Mesothelial cell of epicardium (in vitro differentiated cells): ENCODE measurements around the gene SRGN. TPM values are rescaled to one million over a fixed set of nuclear protein-coding genes. Genes with fewer than 3 reads are reported as not detected.

Source experiments
- DNase-seq, 2 experiments: peaks; one replicate each; pipeline ENCODE4 v3.0.0; 2021; ENCODE audit warnings: low spot score in 2 of 2; ENCODE audit not compliant: unreplicated experiment in 2 of 2
- H3K27ac Mint-ChIP-seq: 2 replicates; pipeline ENCODE4 v1.8.0; 2021; ENCODE audit warnings: mixed read lengths
- H3K27me3 Mint-ChIP-seq: 2 replicates; pipeline ENCODE4 v1.8.0; 2021; ENCODE audit warnings: low read depth, mixed read lengths
- H3K36me3 Mint-ChIP-seq: 2 replicates; pipeline ENCODE4 v1.8.0; 2021; ENCODE audit warnings: mixed read lengths
- H3K4me1 Mint-ChIP-seq: 2 replicates; pipeline ENCODE4 v1.8.0; 2021; ENCODE audit warnings: mixed read lengths
- H3K4me3 Mint-ChIP-seq: 2 replicates; pipeline ENCODE4 v1.8.0; 2021; ENCODE audit warnings: mild to moderate bottlenecking, moderate library complexity, mixed read lengths
- H3K9me3 Mint-ChIP-seq: 2 replicates; pipeline ENCODE4 v1.8.0; 2021; ENCODE audit warnings: mixed read lengths
- CTCF ChIP-seq: fragments of 200-600 bp; sonication (generic); IDR thresholded peaks from one replicate; pipeline ENCODE4 v1.5.0; 2021; ENCODE audit warnings: antibody characterized with exemption; ENCODE audit not compliant: unreplicated experiment
- total RNA-seq: library from RNA; stranded (reverse); gene quantifications from 3 replicates; pipeline ENCODE4 v1.2.1, GENCODE V29; 2021

The SRGN gene
- total RNA-seq, 1 donor from 2014 or later, result not detected

- no peaks in the 10 kb centered on the region for H3K36me3 Mint-ChIP-seq
- H3K9me3 Mint-ChIP-seq, result no peaks in the 10 kb centered on the region
- H3K4me1 Mint-ChIP-seq, result peaks cover 15% of the 10 kb centered on the region
- H3K27ac Mint-ChIP-seq, result peak overlapping the region; percentile 99
- H3K4me3 Mint-ChIP-seq, result peak overlapping the region; percentile 88
- no peaks in the 10 kb centered on the region for H3K27me3 Mint-ChIP-seq
- TF ChIP-seq CTCF, result no peak
- DNase-seq, result no peak
Observed at GRCh38 chr10:69123306-69123746, 35.4 kb downstream of the SRGN start.

DNA sequence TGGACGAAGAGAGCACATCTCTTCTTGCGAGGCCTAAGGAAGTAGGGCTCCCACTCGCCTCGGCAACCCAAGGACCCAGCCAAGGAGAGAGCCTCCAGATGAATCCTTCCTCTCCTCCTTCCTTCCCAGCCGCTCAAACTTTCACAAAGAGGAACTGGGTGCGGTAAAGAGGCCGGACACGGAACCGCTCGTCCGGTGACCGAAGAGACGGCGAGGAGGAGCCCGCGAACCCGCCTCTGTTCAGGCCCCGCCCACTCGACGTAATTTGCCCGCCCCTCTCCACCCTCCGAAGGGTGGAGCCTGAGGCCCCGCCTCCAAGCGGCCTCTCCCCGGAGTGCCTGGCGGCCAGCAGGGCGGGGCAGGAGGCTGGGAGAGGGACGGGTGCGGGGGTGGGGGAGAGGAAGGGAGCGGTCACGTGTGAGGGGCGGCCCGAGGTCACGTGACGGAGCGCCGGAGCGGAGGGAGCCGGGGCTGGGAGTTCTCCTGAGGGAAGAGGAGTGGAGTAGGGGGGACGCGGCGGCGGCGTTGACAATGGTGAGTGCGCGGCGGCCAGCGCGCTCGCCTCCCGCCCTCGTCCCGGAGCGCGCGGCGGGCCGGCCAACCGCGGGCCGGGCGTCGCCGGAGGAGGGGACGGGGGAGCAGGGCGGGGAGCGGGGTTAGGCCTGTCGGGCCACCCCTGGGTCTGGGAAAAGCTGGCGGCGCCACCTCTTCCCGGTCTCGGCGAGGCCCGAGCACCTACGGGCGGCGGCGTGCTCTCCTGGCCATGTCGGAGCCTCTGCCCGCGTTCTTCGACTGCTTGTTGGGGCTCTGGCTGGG, 36.1 kb downstream of the SRGN start, which contains the start of gene VPS26A:
Gene VPS26A, plus strand, starts transcription at position 432 of the 816 bp plus-strand sequence. Its CDS starts 100 bp downstream, at position 532.
- peak within 1 kb of the TSS; percentile 88 for H3K4me3 Mint-ChIP-seq
- H3K36me3 Mint-ChIP-seq, result no peaks in the 10 kb centered on the region

DNA sequence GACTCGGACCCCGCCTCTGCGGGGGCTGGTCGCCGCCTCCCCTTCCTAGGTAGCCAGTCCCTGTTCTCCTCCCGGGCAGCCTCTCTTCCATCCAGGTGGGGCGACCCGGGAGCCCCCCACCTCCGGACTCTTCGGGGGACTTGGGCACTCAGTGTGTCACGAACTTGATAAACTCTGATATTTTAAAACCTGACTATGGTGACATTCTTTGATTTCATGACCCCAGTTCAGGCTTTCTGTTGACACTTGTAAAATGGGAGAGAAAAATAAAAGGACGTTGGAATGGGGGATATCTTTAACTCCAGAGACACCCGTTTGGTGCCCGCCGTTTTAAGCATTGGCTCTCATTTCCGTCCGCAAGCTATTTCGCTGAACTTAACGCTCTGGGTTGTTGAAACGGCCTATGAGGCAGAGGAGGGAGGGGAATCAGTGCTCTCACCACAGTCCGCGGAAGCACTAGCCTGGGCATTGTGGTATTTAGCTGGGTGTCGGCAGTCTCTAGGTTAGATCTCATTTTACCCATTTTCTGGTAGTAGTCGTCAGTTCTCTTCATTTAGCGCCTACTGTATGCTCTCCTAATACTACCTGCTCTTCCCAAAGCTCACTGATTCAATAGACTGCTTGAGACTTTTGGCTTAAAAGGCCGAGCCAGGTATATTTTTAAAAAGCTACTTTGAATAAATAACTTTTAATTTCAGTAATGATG, 36.8 kb downstream of the SRGN start:
- DNase-seq, result peak in 1 of 2 experiments; percentile 53
- peak overlapping the region; percentile 84 for H3K4me3 Mint-ChIP-seq
- peaks cover 17% of the 10 kb centered on the region for H3K4me1 Mint-ChIP-seq
- no peaks in the 10 kb centered on the region for H3K27me3 Mint-ChIP-seq
- H3K9me3 Mint-ChIP-seq, result no peaks in the 10 kb centered on the region
- peak overlapping the region; percentile 97 for H3K27ac Mint-ChIP-seq
- peaks cover 2% of the 10 kb centered on the region for H3K36me3 Mint-ChIP-seq
- no peak for TF ChIP-seq CTCF

More for the DNA sequence above, 36.1 kb downstream of the SRGN start, which contains the start of gene VPS26A:
- Mint-ChIP-seq H3K27ac (peak within 1 kb of the TSS; percentile 99), H3K27me3 (no peaks in the 10 kb centered on the region), H3K4me1 (peaks cover 15% of the 10 kb centered on the region), H3K9me3 (no peaks in the 10 kb centered on the region)
- peak; percentile 99 to 100 for DNase-seq
- no peak for TF ChIP-seq CTCF

GRCh38 chr10:69125554-69125953, 37.7 kb downstream of the SRGN start:
- Mint-ChIP-seq H3K27me3 (no peaks in the 10 kb centered on the region), H3K9me3 (no peaks in the 10 kb centered on the region), H3K4me3 (peak overlapping the region; percentile 84), H3K27ac (peak overlapping the region; percentile 56), H3K4me1 (peaks cover 17% of the 10 kb centered on the region), H3K36me3 (peaks cover 2% of the 10 kb centered on the region)
- DNase-seq, result no peak
- TF ChIP-seq CTCF, result no peak

DNA sequence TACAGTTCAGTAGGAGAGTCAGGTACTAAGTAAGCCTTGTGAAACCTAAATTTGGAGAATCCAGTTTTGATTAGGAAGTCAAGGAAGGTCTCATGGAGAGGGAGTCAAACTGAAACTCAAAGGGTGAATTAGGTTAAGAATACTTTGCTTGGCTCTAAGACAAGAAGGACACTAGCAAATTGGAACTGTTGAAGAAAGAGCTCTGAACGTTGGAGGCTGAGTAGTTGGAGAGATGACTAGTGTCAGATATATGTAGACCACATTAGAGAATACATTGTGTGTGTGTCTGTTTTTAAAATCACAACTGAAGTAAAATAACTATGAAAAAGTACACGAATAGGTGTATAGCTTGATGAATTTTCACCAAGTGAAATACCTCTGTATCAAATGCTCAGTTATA, 42.3 kb downstream of the SRGN start:
- no peak for DNase-seq
- no peak overlapping the region for H3K27ac Mint-ChIP-seq
- H3K36me3 Mint-ChIP-seq, result peaks cover 23% of the 10 kb centered on the region
- peaks cover 10% of the 10 kb centered on the region for H3K4me1 Mint-ChIP-seq
- H3K4me3 Mint-ChIP-seq, result no peak overlapping the region
- no peaks in the 10 kb centered on the region for H3K27me3 Mint-ChIP-seq
- TF ChIP-seq CTCF, result no peak
- no peaks in the 10 kb centered on the region for H3K9me3 Mint-ChIP-seq
